Gastrocnemius medialis (tissue), 4 donors: ENCODE measurements around the gene ASCC1. TPM values are rescaled to one million over a fixed set of nuclear protein-coding genes. Genes with fewer than 3 reads are reported as not detected.

Experiments used
- ATAC-seq, 2 donors: fragments of 150-250 bp; one replicate each; pipeline ENCODE4 v1.9.1; 2016
- DNase-seq, 2 donors: peaks; one replicate each; pipeline ENCODE4 v3.0.0-alpha.2; 2019
- H3K27ac ChIP-seq, 4 donors: fragments of 200-600 bp; sonication (generic); 1 replicate in 1 of 4; 2 replicates in 3 of 4; pipeline ENCODE4 v1.5.1; 2016 to 2018; ENCODE audit warnings: mild to moderate bottlenecking in 2 of 4, moderate library complexity in 1 of 4
- H3K27me3 ChIP-seq, 3 donors: fragments of 200-600 bp; sonication (generic) in 2 of 3; 1 replicate in 1 of 3; 2 replicates in 2 of 3; pipeline versions ENCODE4 v1.5.1 to v1.6.0; 2016 to 2019; ENCODE audit warnings: mild to moderate bottlenecking in 1 of 3, moderate library complexity in 1 of 3
- H3K36me3 ChIP-seq, 2 donors: fragments of 200-600 bp; sonication (generic) in 1 of 2; one replicate each; pipeline ENCODE4 v1.5.1; 2017 to 2018
- H3K4me1 ChIP-seq, 2 donors: fragments of 200-600 bp; sonication (generic) in 1 of 2; one replicate each; pipeline ENCODE4 v1.5.1; 2016 to 2017; ENCODE audit warnings: mild to moderate bottlenecking in 2 of 2
- H3K4me3 ChIP-seq, 4 donors: fragments of 200-600 bp; sonication (generic) in 3 of 4; 1 replicate in 1 of 4; 2 replicates in 3 of 4; pipeline ENCODE4 v1.5.1; 2016 to 2019; ENCODE audit warnings: mild to moderate bottlenecking in 2 of 4
- H3K9me3 ChIP-seq, 3 donors: fragments of 200-600 bp; sonication (generic) in 2 of 3; 1 replicate in 1 of 3; 2 replicates in 2 of 3; pipeline ENCODE4 v1.5.1; 2016 to 2019
- CTCF ChIP-seq, 5 experiments: fragments of 450-650 bp in 3 of 5; fragments of 200-600 bp in 2 of 5; sonication (generic) in 2 of 5; IDR thresholded peaks in 4 of 5; conservative IDR thresholded peaks in 1 of 5; 1 replicate in 4 of 5; 2 replicates in 1 of 5; pipeline ENCODE4 v1.5.1; 2016 to 2019; ENCODE audit warnings: antibody characterized with exemption in 5 of 5, mild to moderate bottlenecking in 3 of 5, moderate library complexity in 3 of 5
- POLR2A ChIP-seq, 2 donors: fragments of 450-650 bp; IDR thresholded peaks; one replicate each; pipeline ENCODE4 v1.6.1; 2017; ENCODE audit warnings: antibody characterized with exemption in 2 of 2, mild to moderate bottlenecking in 2 of 2, moderate library complexity in 2 of 2
- in situ Hi-C, 4 donors: fragments of 200-750 bp; cut with MboI; loops; one replicate each; pipeline versions ENCODE4 v1.15.0 to v1.8.0; 2017; ENCODE audit warnings: low sequenced_read_pairs in 4 of 4
- intact Hi-C: fragments of 100-400 bp; cut with DNase I; formaldehyde crosslinking; loops from one replicate; pipeline ENCODE4 v1.15.1; 2023; ENCODE audit warnings: low total_unique reads
- total RNA-seq, 4 donors: library from RNA; depleted of rRNA; stranded (reverse); fragments of >200 nt; gene quantifications; one replicate each; pipeline versions ENCODE4 v1.1.0 to v1.2.3, GENCODE V29; 2016

Gene ASCC1
- total RNA-seq, 4 donors from 2014 or later: 26.1 to 31.1 (median 29.6) TPM

DNA sequence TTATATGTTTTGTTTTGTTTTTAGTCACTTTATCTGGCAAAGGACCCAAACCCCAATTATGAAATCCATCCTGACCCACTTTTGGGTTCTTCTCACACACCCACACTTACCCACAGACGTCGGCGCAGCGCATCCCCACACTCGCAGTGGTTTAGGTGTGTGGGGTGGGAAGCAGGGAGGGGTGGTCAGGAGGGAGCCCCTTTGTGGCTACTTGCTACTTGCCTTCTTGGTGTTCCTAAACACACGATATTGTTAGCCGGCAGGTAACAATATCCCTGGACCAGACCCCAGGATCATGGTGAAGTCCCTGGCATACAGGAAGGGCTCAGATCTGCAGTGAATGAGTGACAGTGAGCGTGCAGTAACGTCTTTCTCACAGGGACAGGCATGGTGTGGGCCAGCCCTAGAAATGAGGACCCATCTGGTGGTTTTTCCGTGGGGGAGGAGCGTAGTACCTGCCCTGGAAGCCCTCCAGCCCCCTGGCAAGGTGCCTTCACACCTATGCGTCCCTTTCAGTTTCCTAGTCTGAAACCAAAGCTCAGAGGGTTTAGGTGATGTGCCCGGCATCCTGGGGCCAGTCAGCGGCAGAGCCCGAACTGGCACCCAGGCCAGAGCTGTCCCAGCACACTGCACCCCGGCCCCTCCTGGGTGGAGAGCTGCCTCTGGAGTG lies 132.2 kb downstream of the ASCC1 start:
- H3K4me3 ChIP-seq: no peak overlapping the region
- no peak for DNase-seq
- in situ Hi-C loops: no loop called here

GRCh38 chr10:72082856-72083789 lies 133.0 kb downstream of the ASCC1 start:
- DNase-seq (no peak), ATAC-seq (no peak)
- TF ChIP-seq CTCF (IDR thresholded peaks at IDR 0.05 in 4 of 5, conservative IDR thresholded peaks at IDR 0.05 in 1 of 5): no peak
- TF ChIP-seq POLR2A (IDR thresholded peaks at IDR 0.05): no peak
- H3K4me3 ChIP-seq: no peak overlapping the region
- peaks cover 2 to 4% of the 10 kb centered on the region in 2 donors for H3K4me1 ChIP-seq
- H3K27ac ChIP-seq: no peak overlapping the region
- in situ Hi-C loops: no loop called here
- intact Hi-C loops: no loop called here
- peaks cover 8 to 12% (median 9%) of the 10 kb centered on the region in 3 donors for H3K27me3 ChIP-seq
- H3K36me3 ChIP-seq: no peaks in the 10 kb centered on the region
- no peaks in the 10 kb centered on the region for H3K9me3 ChIP-seq

More for the DNA sequence above, 132.2 kb downstream of the ASCC1 start:
- no peaks in the 10 kb centered on the region for H3K9me3 ChIP-seq
- no peak for ATAC-seq
- H3K36me3 ChIP-seq: no peaks in the 10 kb centered on the region
- H3K4me1 ChIP-seq: peaks cover 10 to 12% of the 10 kb centered on the region in 2 donors
- intact Hi-C loops: no loop called here
- H3K27me3 ChIP-seq: peaks cover 16 to 20% (median 16%) of the 10 kb centered on the region in 3 donors
- TF ChIP-seq CTCF (IDR thresholded peaks at IDR 0.05 in 4 of 5, conservative IDR thresholded peaks at IDR 0.05 in 1 of 5) (no peak), POLR2A (IDR thresholded peaks at IDR 0.05) (no peak)
- no peak overlapping the region for H3K27ac ChIP-seq

- in situ Hi-C loops (no loop called here), intact Hi-C loops (no loop called here)
- TF ChIP-seq CTCF (IDR thresholded peaks at IDR 0.05 in 4 of 5, conservative IDR thresholded peaks at IDR 0.05 in 1 of 5) (no peak), POLR2A (IDR thresholded peaks at IDR 0.05) (no peak)
- H3K27ac ChIP-seq: no peak overlapping the region
- no peak for DNase-seq
- peaks cover 0 to under 1% (median 0%) of the 10 kb centered on the region in 3 donors for H3K27me3 ChIP-seq
- H3K4me1 ChIP-seq: no peaks in the 10 kb centered on the region
- ATAC-seq: no peak
- no peak overlapping the region for H3K4me3 ChIP-seq
- H3K9me3 ChIP-seq: no peaks in the 10 kb centered on the region
- H3K36me3 ChIP-seq: no peaks in the 10 kb centered on the region
These were observed 134.1 kb downstream of the ASCC1 start for GRCh38 chr10:72081772-72082590.

DNA sequence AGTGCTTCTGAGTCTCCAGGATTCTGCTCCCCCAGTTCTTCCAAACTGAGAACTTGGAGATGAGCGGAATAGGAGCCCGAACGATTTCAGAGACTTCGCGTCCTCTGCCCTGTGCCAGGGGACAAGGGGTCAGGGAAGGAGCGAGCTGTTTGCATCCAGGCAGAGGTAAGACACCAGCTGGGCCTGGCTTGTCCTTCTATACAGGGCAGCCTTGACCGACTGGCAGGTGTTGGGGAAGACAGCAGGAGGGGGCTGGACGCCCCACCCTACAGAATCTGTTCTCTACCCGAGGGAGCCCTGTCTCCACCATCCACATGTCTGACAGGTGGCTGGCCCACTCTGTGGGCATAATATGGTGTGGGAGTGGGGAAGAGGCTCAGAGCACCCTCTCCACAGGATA lies 134.9 kb downstream of the ASCC1 start:
- TF ChIP-seq POLR2A (IDR thresholded peaks at IDR 0.05): no peak
- no peak for TF ChIP-seq CTCF (IDR thresholded peaks at IDR 0.05 in 4 of 5, conservative IDR thresholded peaks at IDR 0.05 in 1 of 5)

More for the DNA sequence above, 134.9 kb downstream of the ASCC1 start:
- DNase-seq (no peak), ATAC-seq (no peak)
- Histone ChIP-seq H3K27me3 (no peaks in the 10 kb centered on the region), H3K4me1 (no peaks in the 10 kb centered on the region), H3K36me3 (no peaks in the 10 kb centered on the region), H3K9me3 (no peaks in the 10 kb centered on the region), H3K27ac (no peak overlapping the region), H3K4me3 (no peak overlapping the region)
- in situ Hi-C loops (no loop called here), intact Hi-C loops (no loop called here)
